HUES48 (cell line): Measurements from ENCODE around the gene UNC5CL.
A peak's percentile ranks its signal among the peaks of the same experiment; 100 is the strongest.

Source experiments
- H3K27ac ChIP-seq: one replicate; pipeline ENCODE4 v1.7.0; 2013; ENCODE audit warnings: low read depth, low read length, inconsistent platforms
- H3K27me3 ChIP-seq: 2 replicates; pipeline ENCODE4 v1.6.1; 2013; ENCODE audit warnings: mild to moderate bottlenecking, low read length; ENCODE audit not compliant: control insufficient read depth, insufficient read depth
- H3K36me3 ChIP-seq: 2 replicates; pipeline ENCODE4 v1.6.1; 2013; ENCODE audit warnings: low read length; ENCODE audit not compliant: control insufficient read depth, insufficient read depth
- H3K4me1 ChIP-seq: 2 replicates; pipeline ENCODE4 v1.6.1; 2013; ENCODE audit warnings: mild to moderate bottlenecking, low read length; ENCODE audit not compliant: control insufficient read depth, insufficient read depth
- H3K4me3 ChIP-seq: 2 replicates; pipeline ENCODE4 v1.5.1; 2013; ENCODE audit warnings: mild to moderate bottlenecking, low read depth, low read length
- H3K9ac ChIP-seq: 2 replicates; pipeline ENCODE4 v1.6.1; 2013; ENCODE audit warnings: mild to moderate bottlenecking, low read depth, low read length, moderate library complexity
- H3K9me3 ChIP-seq: 2 replicates; pipeline ENCODE4 v1.6.1; 2013; ENCODE audit warnings: low read length; ENCODE audit not compliant: control insufficient read depth, insufficient read depth

Gene UNC5CL

DNA sequence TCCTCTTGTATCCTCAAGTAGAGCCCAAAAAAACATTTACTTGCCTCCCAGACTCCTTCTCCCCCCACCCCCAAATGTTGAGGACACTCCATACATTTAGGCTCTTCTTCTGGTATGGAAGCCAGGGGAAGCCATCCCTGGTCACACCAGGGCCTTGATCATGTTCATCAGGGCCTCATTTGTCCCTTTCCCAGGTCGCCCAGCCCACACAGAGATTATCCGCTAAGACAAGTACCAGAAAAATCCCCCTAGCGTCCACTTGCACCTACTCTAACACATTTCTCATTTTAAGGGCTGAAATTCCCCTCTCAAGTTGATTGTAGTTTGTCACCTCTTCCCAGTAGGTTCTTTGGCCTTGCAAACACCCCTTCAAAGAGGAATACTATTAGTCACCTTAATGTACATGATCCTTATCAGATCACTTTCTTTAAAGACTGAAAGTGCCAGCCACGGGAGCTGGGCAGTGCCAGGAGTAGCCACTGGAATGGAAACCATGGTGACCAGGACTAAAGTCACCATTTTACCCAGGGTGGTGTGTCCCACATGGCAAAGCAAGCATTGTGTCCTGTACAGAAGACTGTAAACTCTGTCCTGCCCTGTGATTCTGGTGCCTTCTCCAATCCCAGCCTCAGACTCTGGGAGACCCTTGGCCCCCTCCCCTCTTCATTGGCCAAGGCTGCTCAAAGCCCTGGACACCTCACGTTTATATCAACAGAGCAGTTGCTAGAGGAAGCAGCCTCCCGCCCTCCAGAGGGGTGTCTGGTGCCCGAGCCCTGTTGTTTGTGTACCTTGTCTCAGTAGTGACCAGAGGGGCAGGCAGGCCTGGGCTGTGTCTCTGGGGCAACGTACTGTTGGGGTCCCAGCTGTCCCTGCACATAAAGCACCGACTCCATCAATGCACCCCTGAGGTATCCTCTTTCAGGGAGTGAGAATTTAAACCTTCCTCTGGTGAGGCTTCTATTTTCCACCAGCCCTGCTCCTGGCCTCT is 9.0 kb upstream of the UNC5CL start:
- H3K4me3 ChIP-seq = no peak overlapping the region
- no peaks in the 10 kb centered on the region for H3K4me1 ChIP-seq
- H3K9ac ChIP-seq = no peak overlapping the region
- H3K27me3 ChIP-seq = no peaks in the 10 kb centered on the region
- H3K9me3 ChIP-seq = no peaks in the 10 kb centered on the region
- no peak overlapping the region for H3K27ac ChIP-seq
- no peaks in the 10 kb centered on the region for H3K36me3 ChIP-seq

DNA sequence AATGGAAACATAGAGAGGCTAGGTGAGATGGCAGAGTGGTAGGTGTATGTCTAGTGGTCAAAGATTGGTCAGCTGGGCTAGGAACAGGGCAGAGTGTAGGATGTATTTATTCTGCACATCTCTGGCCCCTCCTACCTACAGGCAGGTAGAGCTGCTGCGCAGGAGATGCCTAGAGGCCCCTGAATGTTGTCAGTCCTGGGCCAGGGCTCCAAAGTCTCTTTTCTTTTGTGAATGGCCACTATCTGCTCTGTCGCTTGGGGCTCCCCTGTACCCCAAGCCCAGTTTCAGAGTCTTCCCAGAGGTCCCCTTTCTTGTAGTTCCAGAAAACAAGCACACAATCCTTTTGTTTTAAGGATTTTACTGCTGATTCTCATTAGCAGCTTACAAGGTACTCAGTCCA is 8.3 kb upstream of the UNC5CL start:
- Histone ChIP-seq H3K4me3 (no peak overlapping the region), H3K9ac (no peak overlapping the region), H3K4me1 (no peaks in the 10 kb centered on the region), H3K27me3 (no peaks in the 10 kb centered on the region), H3K36me3 (no peaks in the 10 kb centered on the region), H3K27ac (no peak overlapping the region), H3K9me3 (no peaks in the 10 kb centered on the region)

DNA sequence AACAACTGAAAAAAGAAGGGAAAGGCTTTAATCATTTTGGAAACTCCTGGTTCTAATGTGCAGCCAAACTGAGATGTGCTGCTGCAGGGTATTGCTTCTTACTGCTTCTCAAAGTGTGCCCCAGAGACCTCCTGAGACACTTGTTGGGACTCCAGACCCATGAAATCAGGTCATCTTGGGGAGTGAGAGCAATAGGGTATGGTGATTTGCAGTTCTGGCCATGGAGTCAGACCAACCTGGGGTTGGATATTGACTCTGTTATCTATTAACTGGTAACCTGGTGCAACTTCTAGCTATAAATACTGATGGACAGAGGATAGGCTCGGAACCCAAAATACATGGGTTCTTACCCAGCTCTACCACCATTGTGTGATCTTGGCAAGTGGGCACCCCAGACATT is 7.1 kb upstream of the UNC5CL start:
- no peak overlapping the region for H3K4me3 ChIP-seq
- H3K9me3 ChIP-seq = no peaks in the 10 kb centered on the region
- H3K27me3 ChIP-seq = no peaks in the 10 kb centered on the region
- H3K4me1 ChIP-seq = no peaks in the 10 kb centered on the region
- H3K27ac ChIP-seq = no peak overlapping the region
- no peaks in the 10 kb centered on the region for H3K36me3 ChIP-seq
- no peak overlapping the region for H3K9ac ChIP-seq

DNA sequence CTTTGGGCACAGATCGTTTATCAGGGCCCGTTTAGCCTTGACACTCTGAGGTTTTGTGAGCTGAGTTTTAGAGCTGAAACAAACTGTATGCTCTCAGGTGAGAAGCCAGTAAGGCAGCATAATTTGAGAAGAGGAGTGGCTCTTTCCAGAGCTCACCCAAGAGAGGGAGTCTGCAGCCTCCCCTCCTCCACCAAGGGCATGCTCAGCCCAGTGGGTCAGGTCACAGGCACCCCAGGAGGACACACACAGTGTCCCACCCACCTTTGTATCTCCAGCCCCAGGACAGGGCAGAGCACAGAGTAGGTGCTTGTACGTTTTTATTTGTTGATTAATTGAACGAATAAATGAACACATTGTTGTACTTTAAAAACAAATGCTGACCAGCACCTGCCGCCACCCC is 6.6 kb upstream of the UNC5CL start:
- H3K36me3 ChIP-seq = no peaks in the 10 kb centered on the region
- no peaks in the 10 kb centered on the region for H3K27me3 ChIP-seq
- no peaks in the 10 kb centered on the region for H3K9me3 ChIP-seq
- H3K4me3 ChIP-seq = no peak overlapping the region
- H3K4me1 ChIP-seq = no peaks in the 10 kb centered on the region
- H3K9ac ChIP-seq = no peak overlapping the region
- H3K27ac ChIP-seq = no peak overlapping the region

DNA sequence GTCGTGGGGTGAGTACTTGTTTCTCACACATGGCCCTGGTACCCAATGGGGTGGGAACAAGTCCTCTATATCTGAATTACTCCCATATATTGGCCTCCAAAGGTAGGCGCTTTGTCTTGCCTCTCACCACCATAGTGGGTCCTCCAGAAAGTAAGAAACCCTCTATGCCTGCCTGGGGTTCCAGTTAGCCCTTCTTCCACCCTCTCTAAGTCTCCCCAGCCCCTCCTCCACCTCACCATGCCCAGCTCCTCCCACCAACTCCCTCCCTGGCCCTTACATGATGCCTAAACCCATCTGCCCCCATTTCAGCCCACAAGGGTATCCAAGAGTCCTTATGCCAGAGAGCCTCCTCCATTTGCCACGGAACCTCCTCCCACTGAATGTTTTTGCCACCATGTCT is 4.1 kb upstream of the UNC5CL start:
- Histone ChIP-seq H3K9ac (no peak overlapping the region), H3K4me3 (no peak overlapping the region), H3K27ac (no peak overlapping the region), H3K27me3 (no peaks in the 10 kb centered on the region), H3K36me3 (no peaks in the 10 kb centered on the region), H3K9me3 (no peaks in the 10 kb centered on the region), H3K4me1 (peaks cover 6% of the 10 kb centered on the region; the same call in 1 of the 2 replicates)

DNA sequence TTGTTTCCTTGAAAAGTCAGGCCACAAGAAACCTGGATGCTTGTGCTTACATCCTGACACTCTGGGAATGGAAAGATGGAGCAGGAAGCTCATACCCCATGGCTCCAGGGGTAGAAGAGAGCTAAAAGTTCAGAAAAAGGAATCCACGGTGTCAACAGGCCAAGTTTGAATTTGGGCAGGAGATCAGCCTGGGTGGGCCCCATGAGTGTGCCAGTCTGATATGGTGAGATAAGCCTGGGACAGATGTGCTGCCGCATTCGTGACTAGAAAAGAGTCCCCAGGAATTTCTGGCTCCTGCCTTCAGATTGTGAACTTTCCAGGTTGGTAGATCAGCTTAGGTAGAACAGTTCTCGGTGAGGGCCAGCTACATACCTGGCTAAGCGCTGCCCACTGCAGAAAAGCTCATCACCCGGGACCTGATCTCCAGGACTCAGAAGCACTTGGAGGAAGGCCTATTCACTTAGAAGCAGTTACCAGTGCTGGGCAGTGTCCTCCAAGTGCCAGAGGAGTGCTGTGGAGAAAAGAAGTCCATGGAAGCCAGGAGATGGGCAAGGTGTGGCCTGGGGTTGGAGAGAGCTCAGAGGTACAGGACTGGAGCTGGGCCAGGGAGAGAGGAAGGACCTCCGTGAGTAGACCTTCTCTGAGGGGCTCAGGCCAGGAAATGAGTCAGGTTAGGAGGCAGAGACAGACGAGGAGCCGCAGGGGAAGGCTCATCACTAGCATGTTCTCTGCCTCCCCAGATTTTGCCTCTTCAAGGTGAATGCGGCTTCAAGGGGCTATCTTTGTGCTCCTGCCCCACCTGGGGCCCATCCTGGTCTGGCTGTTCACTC is 3.4 kb upstream of the UNC5CL start, which contains the start of gene TSPO2:
Gene TSPO2 (plus strand): TSS at position 242 of the 830 bp plus-strand sequence. CDS start 519 bp downstream, at position 761.
- Histone ChIP-seq H3K27me3 (no peaks in the 10 kb centered on the region), H3K27ac (no peak within 1 kb of the TSS), H3K9me3 (no peaks in the 10 kb centered on the region), H3K9ac (no peak within 1 kb of the TSS), H3K4me3 (no peak within 1 kb of the TSS), H3K4me1 (peaks cover 6% of the 10 kb centered on the region; the same call in 1 of the 2 replicates), H3K36me3 (no peaks in the 10 kb centered on the region)

DNA sequence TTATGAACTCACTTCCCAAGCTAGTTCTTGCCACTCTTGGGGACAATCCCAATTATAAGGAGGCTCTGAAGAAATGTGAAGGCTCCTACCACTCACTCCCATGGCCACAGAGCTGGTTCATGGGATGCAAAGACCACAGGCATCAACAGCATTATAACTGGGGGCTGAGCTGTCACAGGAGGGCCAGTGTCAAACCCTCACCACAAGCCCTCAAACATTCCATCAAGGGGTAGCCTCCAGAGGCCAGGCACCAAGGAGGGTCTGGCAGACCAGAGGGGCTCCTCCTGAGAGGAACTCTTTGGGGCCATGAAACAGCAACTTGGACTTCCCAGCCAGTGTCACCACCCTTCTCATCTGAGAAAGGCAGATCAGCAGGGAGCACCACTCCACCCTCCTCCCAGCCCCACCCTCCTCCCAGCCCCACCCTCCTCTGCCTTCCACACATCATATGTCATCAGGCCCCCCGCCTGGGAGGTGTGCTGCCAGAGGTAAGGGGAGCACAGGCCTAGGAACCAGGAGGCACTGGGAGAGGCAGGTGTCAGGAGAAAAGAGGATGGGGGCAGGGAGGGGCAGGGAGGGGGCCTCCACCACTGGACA is 2.0 kb upstream of the UNC5CL start:
- Histone ChIP-seq H3K9ac (no peak overlapping the region), H3K4me3 (no peak overlapping the region), H3K27me3 (no peaks in the 10 kb centered on the region), H3K27ac (peak overlapping the region; percentile 5), H3K36me3 (no peaks in the 10 kb centered on the region), H3K4me1 (peaks cover 6% of the 10 kb centered on the region; the same call in 1 of the 2 replicates), H3K9me3 (no peaks in the 10 kb centered on the region)

DNA sequence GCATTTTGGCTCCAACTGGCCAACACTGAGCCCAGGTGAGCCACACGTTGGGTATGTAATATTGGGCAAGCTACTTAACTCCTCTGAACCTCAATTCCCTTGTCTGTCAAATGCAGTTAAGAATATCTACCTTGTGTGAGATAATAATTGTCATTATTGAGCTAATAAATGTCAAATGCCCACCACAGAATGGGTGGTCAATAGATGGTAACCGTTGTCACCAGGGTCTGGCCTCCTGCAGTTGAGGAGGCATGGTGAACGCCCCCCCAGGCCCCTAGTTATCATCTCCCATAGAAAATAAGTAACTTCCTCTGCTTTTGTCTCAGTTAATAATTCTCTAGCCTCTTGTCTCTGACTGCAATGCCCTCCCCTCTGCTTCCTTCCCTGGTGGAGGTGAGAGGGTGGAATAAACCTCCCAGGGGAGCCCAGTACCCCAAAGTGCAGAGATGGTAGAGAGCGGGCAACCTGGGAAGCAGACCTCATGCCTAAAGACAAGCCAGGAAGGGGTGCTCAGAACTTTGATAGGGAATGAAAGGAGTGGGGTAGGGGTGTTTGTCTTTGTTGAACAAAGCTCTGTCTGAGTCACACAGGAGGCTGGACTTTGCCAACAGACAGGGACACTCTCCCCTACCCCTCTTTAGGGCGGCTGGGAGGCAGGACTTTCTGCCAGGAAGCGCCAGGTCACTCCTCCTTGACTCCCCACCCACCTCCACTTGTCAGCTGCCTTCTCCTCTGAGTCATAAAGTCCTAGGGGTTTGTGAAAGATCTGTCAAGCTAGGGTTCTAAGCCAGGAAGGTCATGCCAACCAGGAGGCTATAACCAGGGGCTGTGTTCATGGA is 1.3 kb upstream of the UNC5CL start:
- H3K9ac ChIP-seq = no peak overlapping the region
- H3K36me3 ChIP-seq = no peaks in the 10 kb centered on the region
- H3K4me3 ChIP-seq = no peak overlapping the region
- H3K27ac ChIP-seq = peak overlapping the region; percentile 67
- peaks cover 6% of the 10 kb centered on the region; the same call in 1 of the 2 replicates for H3K4me1 ChIP-seq
- no peaks in the 10 kb centered on the region for H3K27me3 ChIP-seq
- H3K9me3 ChIP-seq = no peaks in the 10 kb centered on the region

DNA sequence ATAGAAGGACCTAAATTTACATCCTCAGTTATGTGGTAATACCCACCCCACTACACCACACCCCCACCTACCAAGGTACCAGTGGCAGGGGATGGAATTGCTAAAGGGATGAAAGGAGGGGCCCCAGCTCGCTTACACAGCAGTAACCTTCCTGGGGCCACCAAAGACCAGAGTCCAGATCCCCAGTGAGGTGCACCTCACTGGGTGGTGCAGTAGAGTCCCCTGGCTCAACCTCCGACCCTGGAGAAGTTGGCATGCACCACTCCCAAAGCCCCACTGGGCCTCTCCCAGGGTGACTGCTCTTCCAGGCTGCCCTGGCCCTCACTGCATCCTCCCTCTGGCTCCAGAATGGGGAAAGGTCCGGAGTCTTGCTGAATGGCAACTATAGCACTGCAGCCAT is 816 bp downstream of the UNC5CL start:
- no peak overlapping the region for H3K27ac ChIP-seq
- no peaks in the 10 kb centered on the region for H3K9me3 ChIP-seq
- H3K36me3 ChIP-seq = no peaks in the 10 kb centered on the region
- no peak overlapping the region for H3K9ac ChIP-seq
- no peak overlapping the region for H3K4me3 ChIP-seq
- no peaks in the 10 kb centered on the region for H3K27me3 ChIP-seq
- H3K4me1 ChIP-seq = peaks cover 6% of the 10 kb centered on the region; the same call in 1 of the 2 replicates
